Cerebellar cortex (tissue), 1 donor: ENCODE results near the gene TREML4.

Experiments
- DNase-seq: peaks from one replicate; pipeline ENCODE4 v3.0.0-alpha.2; 2015; ENCODE audit warnings: low spot score

The TREML4 gene

DNA sequence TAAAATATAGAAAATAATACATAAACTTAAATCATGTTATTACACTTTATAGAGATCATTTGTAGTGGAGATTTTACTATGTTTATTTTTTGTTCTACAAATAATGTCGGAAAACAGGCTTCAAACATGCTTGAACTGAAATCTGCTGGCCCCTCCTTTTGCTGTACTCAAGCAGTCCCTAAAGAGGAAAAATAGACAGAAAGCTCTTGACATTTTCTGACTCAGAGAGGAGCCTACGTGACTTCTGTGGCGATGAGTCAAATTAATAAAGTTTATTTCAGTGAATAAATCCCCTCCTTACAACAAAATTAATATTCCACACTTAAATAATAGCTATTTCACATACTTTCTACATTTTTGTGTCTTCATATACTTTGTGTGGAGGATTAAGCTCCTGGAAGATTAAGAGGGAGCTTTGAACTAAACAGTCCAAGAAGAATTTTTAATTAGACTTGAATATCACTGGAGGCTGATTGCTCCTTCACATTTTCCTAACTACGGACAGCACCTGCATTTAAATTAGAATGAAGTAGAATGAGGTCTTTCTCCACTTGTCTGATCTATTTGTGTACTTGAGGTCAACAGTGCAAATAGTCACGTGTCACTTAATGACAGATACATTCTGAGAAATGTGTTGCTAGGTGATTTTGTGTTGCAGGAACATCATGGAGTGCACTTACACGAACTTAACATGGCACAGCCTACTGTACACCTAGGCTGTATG, 60.0 kb downstream of the TREML4 start:
- no peak for DNase-seq
